COR-L47 (cell line): ENCODE measurements around the gene FAM149B1.
"Not testable (repeated sequence)": the region's sequence is repeated elsewhere in the genome, so short reads cannot be mapped to it uniquely, and the experiment has no call there.

Source experiments
- DNase-seq: peaks from one replicate; lab custom pipeline; 2025; lab: John Stamatoyannopoulos, UW

The FAM149B1 gene

DNA sequence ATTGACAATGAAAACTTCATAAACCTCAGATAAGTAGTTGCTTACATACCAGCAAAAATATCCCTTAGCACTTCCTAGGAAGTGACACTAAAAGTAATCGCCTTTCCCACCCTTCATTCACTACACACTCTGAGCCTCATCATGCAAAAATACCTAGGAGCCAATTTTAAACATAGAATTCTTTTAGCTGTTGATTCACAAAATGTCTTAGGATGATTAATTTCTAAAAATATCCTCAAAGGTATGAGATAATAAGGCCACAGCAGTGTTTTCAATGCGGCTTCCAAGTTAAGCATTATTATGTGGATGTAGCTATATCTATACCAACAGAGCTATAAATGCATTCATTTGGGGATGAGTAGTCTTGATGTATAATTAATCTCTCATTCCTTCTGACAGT lies 66.0 kb downstream of the FAM149B1 start:
- DNase-seq = no peak

DNA sequence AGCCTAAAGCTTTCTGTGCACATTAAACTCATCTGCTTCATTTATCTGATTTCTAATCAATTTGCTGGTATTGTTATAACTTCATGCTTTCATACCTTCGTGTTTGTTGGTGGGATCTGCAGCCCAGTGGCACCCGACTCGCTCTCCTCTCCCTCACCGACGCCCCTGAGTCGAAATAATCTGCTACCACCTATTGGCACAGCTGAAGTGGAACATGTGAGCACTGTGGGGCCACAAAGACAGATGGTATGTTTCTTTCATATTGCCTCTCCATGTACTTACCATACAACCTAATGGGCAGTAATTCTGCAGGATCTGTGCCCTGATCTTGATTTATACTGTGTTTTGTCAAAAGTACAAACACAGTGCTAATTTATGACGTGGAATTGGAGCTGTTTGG lies 66.8 kb downstream of the FAM149B1 start:
- DNase-seq = no peak

DNA sequence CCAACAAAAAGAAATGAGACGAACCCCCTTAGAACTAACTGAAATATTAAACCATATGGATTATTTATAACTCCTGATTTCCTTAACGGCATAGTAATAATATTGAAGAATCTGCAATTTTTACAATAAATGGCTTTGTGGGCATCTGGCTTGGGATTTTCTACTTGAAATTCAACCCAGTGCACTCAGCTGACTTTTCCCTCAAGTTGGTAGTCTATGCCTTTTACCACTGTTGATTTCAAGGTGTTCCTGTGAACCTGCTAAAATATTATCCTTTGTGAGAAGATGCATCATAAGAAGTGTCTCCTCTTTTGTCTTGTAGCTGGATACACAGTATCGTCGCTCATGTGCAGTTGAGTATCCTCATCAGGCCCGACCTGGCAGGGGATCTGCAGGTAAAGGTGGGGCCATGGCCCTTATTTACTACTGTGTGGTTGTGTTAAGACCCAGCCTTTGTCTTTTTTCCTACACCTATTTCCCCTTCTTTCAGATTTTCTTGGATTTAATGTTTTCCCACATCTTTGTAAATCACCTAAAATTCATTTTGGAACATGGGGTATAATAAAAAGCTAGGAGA lies 71.2 kb downstream of the FAM149B1 start:
- DNase-seq = no peak

DNA sequence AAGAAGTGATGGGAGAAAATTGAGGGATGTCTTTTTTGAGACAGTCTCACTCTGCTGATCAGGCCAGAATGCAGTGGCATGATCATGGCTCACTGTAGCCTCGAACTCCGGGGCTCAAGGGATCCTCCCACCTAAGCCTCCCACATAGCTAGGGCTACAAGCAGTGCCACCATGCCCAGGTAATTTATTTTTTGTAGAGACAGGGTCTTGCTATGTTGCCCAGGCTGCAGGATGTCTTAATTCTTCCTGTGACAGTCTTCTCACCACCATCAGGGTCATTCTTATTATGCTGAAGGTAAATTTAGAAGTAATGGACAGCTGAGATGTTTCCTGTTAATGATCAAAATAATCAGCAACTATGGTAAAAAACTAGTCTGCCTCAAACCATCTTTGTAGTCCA lies 72.0 kb downstream of the FAM149B1 start:
- no peak for DNase-seq

DNA sequence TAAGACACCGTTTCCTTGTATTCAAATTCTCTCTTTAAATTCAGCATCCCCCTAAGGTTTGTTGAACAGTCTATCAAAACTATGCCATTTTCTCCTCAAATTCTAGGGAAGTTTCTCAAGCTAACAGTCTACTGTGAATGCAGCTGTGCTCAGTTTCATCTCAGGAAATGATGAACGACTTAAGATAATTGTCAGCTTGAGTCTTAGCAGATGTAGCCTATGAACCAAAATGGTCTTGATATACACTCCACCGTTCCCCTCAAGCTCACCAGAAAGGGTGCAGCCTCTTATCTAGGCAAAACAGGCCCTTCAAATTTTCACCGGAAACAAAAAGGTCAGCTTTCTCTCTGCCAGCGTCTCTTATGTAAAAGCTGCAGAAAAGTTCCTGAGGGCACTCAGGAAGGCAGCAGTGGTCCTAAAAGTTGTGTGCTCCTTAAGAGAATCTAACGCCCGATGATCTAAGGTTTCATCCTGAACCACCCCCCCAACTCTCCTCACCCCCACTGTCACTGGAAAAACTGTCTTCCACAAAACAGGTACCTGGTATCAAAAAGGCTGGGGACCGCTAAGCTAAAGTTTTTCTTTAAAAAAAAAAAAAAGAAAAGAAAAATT lies 77.1 kb downstream of the FAM149B1 start:
- DNase-seq = no peak

DNA sequence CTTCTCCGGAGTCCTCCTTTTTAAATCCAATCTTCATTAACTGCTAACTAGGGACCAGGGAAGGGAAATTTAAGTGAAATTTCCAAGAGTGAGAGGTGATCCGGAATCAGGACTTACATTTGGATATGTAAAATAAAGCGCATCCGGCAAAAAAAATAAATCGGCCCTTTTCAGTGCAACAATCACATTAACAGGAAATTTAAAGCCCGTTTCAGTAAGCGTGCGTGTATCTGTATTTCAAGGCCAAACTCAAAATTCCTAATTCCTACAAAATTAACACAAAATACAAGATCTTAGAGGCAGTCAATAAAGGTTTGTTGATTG lies 78.4 kb downstream of the FAM149B1 start:
- DNase-seq = no peak

DNA sequence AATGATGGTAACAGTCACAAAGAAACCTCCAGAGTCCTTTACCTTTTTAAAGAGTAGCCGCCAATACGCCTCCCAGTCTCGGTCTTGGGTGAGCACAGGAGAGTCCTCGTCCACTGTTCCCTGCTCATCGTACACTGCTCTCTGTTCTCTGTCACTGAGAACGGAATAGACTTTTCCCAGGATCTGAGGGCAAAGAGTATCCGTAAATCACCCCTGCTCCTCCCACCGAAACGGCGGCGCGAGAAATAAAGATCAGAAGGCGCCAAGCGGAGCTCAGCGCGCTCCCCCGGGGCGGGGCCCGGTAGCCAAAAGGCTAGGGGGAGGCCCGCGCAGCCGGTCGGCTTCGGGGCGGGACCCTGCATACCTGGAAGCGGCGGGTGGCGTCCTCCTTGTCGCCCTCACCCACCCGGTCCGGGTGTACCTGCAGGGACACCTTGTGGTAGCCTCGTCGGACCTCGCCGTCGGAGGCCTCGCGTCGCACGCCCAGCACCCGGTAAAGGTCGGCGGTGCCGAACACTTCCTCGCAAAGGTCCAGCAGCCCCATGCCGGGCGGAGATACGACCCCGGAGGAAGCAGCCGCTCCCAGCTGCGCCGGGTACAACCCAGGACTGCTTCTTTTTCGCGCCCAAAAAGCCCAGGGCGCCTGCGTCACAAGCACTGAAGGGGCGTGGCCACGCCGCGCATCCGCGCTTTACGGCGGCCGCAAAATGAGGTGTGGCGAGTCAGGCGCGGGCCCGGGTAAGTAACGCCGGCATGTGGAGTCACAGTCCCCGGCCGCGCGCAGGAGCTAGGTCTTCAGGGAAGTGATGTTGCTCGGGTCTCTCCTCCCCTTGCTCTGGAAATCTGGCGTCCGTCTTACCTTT lies 79.0 kb downstream of the FAM149B1 start, which contains the start of gene DNAJC9:
Gene DNAJC9, minus strand, starts transcription at position 610 of the 863 bp plus-strand sequence. Its CDS starts 66 bp downstream, at position 544.
- DNase-seq = peak; percentile 85

DNA sequence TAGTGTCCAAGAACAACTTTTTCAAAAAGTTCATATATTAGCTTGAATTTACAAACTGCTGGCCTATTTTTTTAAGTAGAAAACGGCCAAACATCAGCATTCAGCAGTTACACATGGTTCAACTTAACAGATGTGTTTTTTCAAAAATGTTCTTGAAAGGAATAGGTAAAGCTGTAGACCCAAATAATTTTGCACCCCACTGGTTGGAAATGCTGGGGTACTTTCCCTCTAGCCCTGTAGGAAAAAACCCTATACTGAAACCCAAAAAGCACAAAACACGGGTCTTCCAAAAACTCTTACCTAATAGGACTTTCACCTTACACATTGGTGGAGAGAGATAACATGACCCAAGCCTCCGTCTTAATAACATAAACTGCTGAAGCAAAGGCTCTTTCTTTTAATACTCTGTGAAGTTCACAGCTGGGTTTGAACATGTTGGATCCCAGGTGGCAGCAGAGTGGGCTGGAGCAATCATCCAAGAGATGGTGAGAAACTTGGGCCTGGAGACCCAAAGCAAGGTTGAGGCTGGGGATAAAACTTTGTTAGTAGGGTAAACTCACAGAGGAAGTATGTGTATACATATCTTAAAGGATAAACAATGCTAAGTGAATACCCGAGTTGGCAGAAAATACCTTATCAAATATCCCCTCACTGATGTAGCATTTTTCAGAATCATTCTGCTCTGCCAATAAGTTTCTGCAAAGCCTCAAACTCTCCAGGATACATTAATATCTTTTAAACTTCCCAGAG lies 79.8 kb downstream of the FAM149B1 start:
- DNase-seq = no peak

DNA sequence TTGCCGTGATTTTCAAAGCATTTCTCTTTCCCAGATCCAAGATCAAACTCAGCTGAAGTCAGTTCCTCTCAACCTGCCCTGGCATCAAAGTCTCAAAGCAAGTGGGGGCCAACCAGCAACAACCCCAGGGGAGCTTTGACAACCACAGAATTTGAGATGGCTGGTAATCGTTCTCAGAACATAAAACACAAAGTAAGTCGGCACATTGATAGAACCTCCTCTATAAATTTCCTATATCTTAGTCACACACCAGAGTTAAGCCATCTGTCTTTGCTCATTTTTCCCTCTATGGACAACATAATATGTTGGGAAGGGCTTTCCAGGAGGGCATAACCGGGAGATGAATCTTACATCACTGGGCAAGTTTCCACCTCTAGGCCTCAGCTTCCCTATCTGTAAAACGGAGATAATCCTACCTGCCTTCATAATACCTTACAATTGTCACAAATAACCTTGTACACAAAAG lies 80.4 kb downstream of the FAM149B1 start:
- DNase-seq = no peak

DNA sequence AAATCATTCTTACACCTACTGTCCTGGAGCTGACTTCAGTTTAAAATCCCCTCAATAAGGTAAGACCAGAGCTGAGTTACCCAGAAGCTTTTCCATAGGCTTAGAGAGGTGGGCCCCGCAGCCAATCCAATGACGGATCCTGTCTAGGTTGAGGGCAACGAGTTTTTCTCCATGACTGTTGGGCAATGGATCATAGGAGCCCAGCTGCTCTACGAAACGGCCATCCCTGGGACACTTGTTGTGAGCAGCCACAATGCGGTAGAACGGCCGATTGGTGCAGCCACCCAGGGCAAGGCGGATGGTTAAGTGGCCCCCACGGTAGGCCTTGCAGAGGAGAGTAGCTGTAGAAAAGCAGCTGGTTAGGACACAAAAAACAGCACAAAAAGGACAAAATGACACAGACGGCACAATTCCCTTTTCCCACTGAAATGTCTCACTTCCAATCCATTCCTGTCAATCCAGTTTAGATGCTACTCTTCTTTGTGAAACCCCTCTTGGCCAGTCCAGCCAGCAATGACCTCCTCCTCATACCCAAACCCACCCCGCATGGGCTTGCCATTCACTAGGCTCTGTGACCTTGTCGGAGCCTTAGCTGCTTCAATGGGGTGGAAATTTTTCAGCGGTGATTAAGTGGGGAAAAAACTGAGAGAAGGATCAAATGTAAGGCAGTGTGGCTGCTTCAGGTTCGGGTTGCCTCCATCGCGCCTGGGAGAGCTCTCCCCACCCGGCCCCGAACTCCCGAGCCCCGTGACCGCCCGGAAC lies 83.9 kb downstream of the FAM149B1 start:
- DNase-seq = no peak

DNA sequence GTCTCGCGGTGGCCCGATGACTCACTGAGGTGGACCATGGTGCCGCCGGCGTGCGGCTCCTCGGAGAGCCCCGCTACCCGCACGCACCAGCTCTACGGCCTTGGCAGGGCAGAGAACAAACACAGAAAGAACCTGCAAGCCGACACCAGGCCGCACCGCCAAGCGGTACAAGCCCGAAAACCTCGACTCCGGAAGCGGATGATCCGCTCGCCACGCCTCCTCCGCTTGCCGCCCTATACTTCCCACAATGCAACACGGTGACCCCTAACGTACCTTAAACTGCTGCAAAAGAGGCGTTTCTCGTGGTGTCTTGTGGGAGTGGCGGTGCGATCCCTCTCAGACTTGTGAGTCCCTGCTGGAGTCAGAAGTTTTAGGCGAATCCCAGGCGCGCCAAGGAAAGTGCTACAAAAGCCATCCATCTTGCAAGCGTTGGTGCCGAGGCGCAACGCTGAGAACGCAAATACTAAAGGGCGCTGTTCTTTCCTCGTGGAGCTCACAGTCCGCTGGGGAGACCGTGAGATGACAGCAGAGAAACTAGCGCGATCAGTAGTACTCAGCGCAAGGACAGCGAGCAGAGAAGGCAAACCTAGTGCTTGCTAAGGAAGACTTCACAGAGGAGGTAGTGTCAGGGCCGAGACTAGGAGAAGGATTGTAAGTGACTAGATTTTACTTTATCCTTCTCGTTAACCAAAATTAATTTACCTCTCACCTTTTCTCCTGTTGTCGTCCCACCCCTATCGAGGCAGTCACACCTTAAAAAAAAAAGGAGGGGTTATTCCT lies 84.7 kb downstream of the FAM149B1 start, which contains the start of gene MRPS16:
Gene MRPS16, minus strand, starts transcription at position 200 of the 780 bp plus-strand sequence. Its CDS starts 162 bp downstream, at position 38.
- peak; percentile 79 for DNase-seq

DNA sequence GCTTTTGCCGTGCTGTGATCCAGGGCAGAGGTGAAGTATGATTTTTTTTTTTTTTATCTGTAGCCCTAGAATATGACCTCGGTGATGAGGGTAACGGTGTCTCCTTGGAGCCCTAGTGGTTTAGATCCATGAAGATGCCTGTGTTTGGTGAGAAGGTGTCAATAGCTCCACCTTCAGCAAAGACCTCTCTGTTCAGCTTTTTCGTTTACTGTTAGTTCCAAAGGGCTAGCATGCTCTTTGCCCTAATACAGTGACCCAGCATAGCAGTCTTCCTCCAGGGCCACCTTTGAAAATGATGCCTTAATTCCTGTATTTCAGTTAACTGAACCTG lies 85.3 kb downstream of the FAM149B1 start:
- DNase-seq = no peak

DNA sequence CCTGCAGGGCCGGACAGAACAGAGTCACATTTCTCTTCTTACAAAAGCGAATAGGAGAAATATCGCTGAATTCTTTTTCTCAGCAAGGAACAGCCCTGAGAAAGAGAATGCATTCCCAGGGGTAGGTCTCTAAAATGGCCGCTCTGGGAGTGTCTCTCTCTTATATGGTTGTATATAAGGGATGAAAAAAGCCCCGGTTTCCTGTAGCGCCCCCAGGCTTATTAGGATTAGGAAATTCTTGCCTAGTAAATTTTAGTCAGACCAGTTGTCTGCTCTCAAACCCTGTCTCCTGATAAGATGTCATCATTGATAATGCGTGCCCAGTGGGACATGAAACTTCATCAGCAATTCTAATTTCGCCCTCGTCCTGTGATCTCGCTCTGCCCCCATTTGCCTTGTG lies 90.7 kb downstream of the FAM149B1 start:
- DNase-seq = not testable (repeated sequence)

DNA sequence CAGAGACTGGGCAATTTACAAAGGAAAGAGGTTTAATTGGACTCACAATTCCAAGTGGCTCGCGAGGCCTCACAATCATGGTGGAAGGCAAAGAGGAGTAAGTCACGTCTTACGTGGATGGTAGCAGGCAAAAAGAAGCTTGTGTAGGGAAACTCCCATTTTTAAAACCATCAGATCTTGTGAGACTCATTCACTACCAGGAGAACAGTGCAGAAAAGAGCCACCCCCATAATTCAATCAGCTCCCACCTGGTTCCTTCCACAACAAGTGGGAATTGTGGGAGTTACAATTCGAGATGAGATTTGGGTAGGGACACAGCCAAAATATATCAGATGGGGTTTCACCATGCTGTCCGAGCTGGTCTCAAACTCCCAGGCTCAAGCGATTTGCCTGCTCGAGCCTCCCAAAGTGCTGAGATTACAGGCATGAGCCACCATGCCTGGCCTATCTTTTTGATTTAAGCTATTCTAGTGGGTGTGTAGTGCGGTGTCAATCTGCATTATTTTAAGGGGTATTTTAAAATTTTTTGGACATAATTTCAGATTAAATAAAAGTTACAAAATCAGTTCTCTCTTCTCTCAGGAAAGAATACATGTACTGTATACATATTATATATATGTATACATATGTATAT lies 93.6 kb downstream of the FAM149B1 start:
- no peak for DNase-seq

DNA sequence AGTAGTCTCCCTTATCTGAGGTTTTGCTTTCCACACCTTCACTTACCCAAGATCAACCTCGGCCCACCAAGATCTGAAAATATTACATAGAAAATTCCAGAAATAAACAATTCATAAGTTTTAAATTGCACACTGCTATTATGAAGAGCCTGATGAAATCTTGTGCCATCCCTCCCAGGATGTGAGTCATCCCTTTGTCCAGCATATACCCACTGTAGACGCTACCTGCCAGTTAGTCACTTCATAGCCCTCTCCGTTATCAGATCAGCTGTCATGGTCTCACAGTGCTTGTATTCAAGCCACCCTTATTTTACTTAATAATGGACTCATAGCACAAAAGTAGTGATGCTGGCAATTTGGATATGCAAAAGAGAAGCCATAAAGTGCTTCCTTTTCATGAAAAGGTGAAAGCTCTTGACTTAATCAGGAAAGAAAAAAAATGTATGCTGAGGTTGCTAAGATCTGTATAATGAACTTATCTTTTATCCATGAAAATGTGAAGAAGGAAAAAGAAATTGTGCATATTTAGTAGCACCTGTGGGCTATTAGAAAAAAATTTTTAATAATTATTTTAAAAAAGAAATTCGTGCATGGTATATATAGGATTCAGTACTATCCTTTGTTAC lies 94.3 kb downstream of the FAM149B1 start:
- DNase-seq = no peak

DNA sequence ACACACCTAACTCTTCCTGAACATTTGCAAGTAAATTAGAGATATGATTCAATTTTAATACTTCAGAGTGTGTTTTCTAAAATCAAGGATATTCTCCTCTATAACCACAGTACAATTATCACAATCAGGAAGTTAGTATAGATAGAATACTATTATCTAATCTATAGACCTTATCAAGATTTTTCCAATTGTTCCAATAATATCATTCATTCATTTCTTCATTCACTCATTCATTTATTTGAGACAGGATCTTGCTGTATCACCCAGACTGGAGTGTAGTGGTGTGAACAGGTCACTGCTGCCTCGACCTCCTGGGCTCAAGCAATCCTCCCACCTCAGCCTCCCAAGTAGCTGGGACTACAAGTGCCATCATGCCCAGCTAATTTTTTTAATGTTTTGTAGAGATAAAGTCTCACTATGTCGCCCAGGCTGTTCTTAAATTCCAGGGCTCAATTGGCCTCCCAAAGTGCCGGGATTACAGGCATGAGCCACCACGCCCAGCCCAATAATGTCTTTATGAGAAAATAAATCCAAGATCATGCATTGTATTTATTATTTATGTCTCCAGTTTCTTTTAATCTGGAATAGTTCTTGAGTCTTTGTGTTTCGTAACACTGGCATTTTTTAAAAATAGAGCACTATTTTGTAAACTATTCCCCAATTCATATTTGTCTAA lies 95.1 kb downstream of the FAM149B1 start:
- no peak for DNase-seq

DNA sequence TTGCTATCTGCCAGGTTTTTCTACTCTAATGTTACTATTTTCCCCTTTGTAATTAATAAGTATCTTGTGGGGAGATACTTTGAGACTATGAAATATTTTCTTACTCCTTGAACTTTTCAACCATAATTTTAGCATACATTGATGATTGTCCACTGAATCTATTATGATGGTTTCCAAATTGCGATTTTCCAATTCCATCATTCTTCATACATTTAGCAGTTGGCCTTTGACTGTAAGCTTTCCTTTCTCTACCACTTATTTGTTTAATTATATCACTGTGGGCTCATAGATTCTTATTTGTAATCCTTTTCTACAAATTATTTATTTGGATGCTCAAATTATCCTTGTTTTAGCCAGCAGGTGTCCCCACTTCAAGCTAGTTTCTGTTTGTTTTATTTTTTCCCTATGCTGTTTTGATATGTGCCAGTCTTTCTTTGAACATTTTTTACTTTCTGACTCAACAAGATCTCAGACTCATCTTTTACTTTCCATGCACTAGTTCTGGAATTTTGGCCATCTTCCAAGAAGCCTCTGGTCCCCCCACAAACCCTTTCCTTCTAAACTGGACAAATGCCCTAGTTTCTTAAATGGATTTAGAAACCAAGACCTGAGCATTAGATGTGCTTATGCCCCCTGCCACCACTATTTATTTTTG lies 95.9 kb downstream of the FAM149B1 start:
- no peak for DNase-seq

DNA sequence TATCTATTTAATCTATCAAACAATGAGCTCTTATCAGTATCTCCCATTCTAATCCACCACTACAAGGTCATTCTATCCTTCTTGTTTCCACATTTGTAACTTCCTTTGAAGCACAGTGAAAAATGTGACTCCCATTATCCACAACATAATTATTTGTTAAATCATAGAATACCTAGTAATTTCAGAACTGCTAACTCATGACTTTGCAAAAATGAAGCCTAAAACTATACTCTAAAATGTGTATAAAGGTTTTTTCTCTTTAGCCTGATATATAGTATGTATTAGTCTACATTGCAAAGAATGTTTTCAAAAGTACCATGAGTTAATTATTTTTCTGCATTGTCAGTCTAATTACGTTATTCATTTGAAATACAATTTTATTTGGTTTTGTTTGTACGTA lies 96.5 kb downstream of the FAM149B1 start:
- no peak for DNase-seq

DNA sequence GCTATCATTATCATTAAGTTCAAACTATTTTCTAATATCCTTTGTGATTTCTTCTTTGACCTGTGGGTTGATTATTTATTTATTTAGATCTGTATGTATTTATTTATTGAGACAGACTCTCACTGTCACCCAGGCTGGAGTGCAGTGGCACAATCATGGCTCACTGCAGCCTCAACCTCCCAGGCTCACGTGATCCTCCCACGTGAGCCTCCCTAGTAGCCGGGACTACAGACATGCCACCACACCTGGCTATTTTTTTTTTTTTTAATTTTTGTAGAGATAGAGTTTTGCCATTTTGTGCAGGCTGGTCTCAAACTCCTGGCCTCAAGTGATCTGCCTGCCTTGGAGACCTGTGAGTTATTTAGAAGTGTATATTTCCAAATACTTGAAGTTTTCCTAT lies 113.2 kb downstream of the FAM149B1 start:
- DNase-seq = no peak
